GM10266 (cell line): ENCODE results near the gene IGSF8.

ENCODE experiments used
- DNase-seq: peaks from one replicate; pipeline ENCODE4 v3.0.0; 2012; ENCODE audit errors: extremely low spot score
- CTCF ChIP-seq: IDR thresholded peaks from 2 replicates; pipeline ENCODE4 v1.5.1; 2012; ENCODE audit warnings: mild to moderate bottlenecking, low read depth; ENCODE audit not compliant: control insufficient read depth, insufficient read depth; ENCODE audit errors: missing control alignments

The IGSF8 gene

DNA sequence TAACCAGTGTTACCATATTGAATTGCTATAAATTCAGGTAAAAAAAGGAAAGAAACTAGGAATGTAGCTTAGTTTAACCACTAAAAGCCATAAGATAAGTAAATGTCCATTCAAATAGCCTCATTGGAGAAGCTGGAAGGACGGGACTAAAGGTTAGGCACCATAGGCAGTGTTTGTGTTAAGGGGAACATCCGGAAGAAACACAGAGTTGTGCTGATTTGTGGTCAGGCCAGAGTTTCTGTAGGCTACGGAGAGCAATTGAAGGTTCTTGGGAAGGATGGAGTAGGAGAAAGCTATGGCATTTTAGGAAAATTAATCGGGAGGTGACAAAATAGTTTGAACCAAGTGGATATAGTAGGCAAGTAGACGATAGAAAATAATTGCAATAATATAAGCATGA, 27.1 kb downstream of the IGSF8 start:
- no peak for TF ChIP-seq CTCF
- no peak for DNase-seq

DNA sequence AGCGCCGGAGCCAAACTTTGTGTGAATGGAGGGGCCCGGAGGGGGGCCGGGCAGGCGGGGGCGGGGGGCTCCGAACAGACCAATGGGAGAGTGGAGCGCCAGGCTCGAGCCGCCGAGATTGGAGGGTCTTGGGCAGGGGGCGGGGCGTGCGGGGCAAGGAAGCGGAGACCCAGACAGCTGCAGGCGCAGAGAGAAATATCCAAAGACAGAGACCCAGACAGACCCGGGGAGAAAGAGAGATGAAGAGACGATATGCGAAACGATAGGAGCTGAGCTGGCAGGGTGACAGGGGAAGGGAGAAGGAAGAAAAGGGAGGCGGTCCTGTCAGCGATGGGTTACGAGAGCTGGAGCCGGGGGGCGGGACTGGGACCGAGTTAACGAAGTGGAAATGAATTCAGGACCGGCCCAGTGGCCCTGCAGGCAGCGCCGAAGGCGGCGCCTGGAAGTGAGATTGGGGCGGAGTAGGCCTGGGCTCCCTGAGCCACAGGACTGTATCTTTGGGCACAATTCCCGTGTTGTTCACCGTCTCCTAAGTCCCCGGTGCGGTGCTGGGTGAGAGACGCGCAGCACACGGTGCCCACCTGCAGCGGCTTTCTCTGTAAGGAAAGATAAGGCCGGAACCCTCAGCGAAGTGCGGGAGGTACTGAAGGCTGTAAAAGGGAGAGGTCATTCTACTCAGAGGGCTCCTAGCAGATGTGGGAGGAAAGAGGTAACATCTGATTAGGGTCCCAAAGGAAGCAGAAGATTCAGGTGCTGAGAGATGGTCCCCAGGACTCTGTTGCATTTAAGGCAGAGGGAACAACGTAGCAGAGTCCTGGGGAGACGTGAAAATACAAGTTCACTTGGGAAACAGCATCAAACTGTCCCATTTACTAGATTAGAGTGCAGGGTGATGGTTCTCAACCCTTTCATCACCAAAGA, 27.9 kb downstream of the IGSF8 start:
- no peak for TF ChIP-seq CTCF
- DNase-seq: peak; percentile 83

DNA sequence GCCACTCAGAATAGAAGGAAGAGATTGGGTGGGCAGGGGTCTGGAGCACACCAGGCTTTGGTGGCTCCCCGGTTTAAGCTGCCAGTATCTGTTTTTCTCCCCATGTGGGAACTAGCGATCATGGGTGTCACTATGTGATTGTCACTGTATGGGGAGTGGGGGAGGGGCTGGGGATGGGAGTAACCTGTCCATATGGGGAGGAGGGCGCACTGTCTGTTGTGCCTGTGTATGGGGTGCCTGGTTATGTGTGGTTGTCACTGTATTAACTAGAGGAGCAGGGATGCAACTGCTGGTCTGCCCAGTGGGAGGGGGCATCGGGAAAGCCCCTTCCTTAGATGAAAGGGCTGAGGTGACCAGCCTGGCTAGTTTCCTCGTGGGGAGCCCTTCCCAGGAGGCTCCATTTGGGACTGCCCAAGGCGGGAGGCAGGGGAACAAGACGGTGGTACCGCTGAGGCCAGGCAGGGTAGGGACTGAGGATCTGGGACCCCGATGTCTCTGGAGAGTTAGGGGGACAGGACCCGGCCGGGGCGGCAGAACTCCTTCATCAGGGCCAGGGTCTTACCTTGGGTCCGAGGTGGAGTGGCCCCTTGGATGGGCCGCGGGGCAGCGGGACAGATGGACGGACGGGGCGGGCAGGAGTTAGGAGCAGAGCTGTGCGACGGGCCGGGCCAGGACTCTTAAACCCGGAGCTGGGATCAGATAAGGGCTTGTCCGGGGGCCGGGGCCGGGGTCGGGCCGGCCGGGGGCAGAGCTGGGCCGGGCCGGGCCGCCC, 28.8 kb downstream of the IGSF8 start, which contains the start of gene KCNJ10:
KCNJ10 (minus strand) TSS at position 701 of the 772 bp plus-strand sequence. CDS start 27,628 bp downstream, outside the sequence.
- no peak for TF ChIP-seq CTCF
- DNase-seq: no peak

- DNase-seq: no peak
- TF ChIP-seq CTCF: no peak
These were observed 30.2 kb downstream of the IGSF8 start for GRCh38 chr1:160068225-160068624.

- no peak for TF ChIP-seq CTCF
- DNase-seq: no peak
These were observed 31.3 kb downstream of the IGSF8 start for GRCh38 chr1:160066829-160067745.

DNA sequence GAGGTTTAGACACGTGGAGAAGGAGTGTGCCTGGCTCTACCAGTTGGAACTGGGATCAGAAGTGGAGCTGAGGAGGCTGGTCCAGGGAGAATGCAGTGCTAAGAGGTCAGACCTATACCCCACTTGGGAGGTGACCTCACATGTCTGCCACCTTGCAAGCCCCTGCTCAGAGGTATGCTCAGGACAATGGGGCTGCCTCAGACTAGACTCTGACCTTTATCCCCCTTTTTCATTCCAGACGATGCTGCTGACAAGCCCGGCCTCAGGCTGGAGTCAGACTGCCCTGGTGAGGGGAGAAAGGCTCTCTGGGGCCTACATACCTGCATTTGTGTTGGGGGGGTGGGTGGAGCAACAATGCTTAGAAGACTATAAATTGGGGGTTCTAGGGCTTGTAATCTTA, 33.7 kb downstream of the IGSF8 start:
- no peak for TF ChIP-seq CTCF
- DNase-seq: no peak
